H1 (cell line): ENCODE results near the gene LANCL1. TPM values are rescaled to one million over a fixed set of nuclear protein-coding genes. Genes with fewer than 3 reads are reported as not detected.

Experiments used
- ASH2L ChIP-seq: fragments of 200-600, 300-600 bp; sonication (generic); IDR thresholded peaks from one replicate; pipeline ENCODE4 v1.7.1; 2017; ENCODE audit warnings: low read length
- CREB1 ChIP-seq: IDR thresholded peaks from 2 replicates; pipeline ENCODE4 v1.6.1; 2012; ENCODE audit warnings: inconsistent platforms
- FOSL1 ChIP-seq: IDR thresholded peaks from 2 replicates; pipeline ENCODE4 v1.6.1; 2011; ENCODE audit warnings: mild to moderate bottlenecking, low read depth, low read length, moderate library complexity; ENCODE audit not compliant: insufficient read depth
- GABPA ChIP-seq: IDR thresholded peaks from 2 replicates; pipeline ENCODE4 v1.6.1; 2011; ENCODE audit warnings: mild to moderate bottlenecking, low read length, moderate library complexity, borderline replicate concordance; ENCODE audit not compliant: insufficient read depth
- SP2 ChIP-seq: IDR thresholded peaks from 2 replicates; pipeline ENCODE4 v1.6.1; 2012; ENCODE audit warnings: mild to moderate bottlenecking, low read length, inconsistent platforms
- SP4 ChIP-seq: IDR thresholded peaks from 2 replicates; pipeline ENCODE4 v1.6.1; 2012; ENCODE audit warnings: low read length, inconsistent platforms
- TBP ChIP-seq: IDR thresholded peaks from 2 replicates; pipeline ENCODE4 v1.6.1; 2011; ENCODE audit warnings: low read depth, low read length, improper control_type of control experiment
- polyA plus RNA-seq, 7 experiments: library from polyadenylated mRNA; depleted of rRNA in 3 of 7; stranded (reverse) in 5 of 7; unstranded in 2 of 7; fragments of >200 nt in 5 of 7; fragments of 200-250 nt in 2 of 7; gene quantifications; 1 replicate in 5 of 7; 2 replicates in 1 of 7; 4 replicates in 1 of 7; pipeline versions ENCODE4 v1.2.1 to v1.2.3, GENCODE V29; 2011 to 2013; ENCODE audit warnings: missing spikeins in 2 of 7, mixed read lengths in 2 of 7
- total RNA-seq: library from RNA; stranded (reverse); fragmentation: NEBNext Ultra II Directional; extraction: Animal tissue kit (Norgen Biotek cat#: 25700); gene quantifications from 2 replicates; pipeline ENCODE4 v1.2.1, GENCODE V29; 2021
- TF ChIP-seq, protein P1 (sequence below): fragments of 300-600 bp; sonication (generic); IDR thresholded peaks from 2 replicates; pipeline ENCODE4 v1.7.1; 2012; ENCODE audit warnings: low read length, moderate library complexity, mild to moderate bottlenecking, inconsistent platforms; ENCODE audit not compliant: insufficient replicate concordance
- TF ChIP-seq, protein P2 (sequence below): IDR thresholded peaks from 2 replicates; pipeline ENCODE4 v1.6.1; 2012; ENCODE audit warnings: inconsistent platforms
- TF ChIP-seq, protein P3 (sequence below), 3 experiments: IDR thresholded peaks; 1 replicate in 2 of 3; 2 replicates in 1 of 3; pipeline versions ENCODE4 v1.5.1 to v1.6.1; 2011; ENCODE audit warnings: low read length in 3 of 3, mild to moderate bottlenecking in 3 of 3, inconsistent platforms in 2 of 3, low read depth in 1 of 3, moderate library complexity in 1 of 3; ENCODE audit not compliant: insufficient read depth in 1 of 3; ENCODE audit errors: control extremely low read depth in 1 of 3

Gene LANCL1
- total and polyA plus RNA-seq, 2 of the 8 experiments (the other 6 are each of a cell fraction or from before 2014, with no cell fraction given), result 26.2 to 48.7 TPM

GRCh38 chr2:210461401-210461800, 15.2 kb downstream of the LANCL1 start (continued):
- TF ChIP-seq, protein P1, sequence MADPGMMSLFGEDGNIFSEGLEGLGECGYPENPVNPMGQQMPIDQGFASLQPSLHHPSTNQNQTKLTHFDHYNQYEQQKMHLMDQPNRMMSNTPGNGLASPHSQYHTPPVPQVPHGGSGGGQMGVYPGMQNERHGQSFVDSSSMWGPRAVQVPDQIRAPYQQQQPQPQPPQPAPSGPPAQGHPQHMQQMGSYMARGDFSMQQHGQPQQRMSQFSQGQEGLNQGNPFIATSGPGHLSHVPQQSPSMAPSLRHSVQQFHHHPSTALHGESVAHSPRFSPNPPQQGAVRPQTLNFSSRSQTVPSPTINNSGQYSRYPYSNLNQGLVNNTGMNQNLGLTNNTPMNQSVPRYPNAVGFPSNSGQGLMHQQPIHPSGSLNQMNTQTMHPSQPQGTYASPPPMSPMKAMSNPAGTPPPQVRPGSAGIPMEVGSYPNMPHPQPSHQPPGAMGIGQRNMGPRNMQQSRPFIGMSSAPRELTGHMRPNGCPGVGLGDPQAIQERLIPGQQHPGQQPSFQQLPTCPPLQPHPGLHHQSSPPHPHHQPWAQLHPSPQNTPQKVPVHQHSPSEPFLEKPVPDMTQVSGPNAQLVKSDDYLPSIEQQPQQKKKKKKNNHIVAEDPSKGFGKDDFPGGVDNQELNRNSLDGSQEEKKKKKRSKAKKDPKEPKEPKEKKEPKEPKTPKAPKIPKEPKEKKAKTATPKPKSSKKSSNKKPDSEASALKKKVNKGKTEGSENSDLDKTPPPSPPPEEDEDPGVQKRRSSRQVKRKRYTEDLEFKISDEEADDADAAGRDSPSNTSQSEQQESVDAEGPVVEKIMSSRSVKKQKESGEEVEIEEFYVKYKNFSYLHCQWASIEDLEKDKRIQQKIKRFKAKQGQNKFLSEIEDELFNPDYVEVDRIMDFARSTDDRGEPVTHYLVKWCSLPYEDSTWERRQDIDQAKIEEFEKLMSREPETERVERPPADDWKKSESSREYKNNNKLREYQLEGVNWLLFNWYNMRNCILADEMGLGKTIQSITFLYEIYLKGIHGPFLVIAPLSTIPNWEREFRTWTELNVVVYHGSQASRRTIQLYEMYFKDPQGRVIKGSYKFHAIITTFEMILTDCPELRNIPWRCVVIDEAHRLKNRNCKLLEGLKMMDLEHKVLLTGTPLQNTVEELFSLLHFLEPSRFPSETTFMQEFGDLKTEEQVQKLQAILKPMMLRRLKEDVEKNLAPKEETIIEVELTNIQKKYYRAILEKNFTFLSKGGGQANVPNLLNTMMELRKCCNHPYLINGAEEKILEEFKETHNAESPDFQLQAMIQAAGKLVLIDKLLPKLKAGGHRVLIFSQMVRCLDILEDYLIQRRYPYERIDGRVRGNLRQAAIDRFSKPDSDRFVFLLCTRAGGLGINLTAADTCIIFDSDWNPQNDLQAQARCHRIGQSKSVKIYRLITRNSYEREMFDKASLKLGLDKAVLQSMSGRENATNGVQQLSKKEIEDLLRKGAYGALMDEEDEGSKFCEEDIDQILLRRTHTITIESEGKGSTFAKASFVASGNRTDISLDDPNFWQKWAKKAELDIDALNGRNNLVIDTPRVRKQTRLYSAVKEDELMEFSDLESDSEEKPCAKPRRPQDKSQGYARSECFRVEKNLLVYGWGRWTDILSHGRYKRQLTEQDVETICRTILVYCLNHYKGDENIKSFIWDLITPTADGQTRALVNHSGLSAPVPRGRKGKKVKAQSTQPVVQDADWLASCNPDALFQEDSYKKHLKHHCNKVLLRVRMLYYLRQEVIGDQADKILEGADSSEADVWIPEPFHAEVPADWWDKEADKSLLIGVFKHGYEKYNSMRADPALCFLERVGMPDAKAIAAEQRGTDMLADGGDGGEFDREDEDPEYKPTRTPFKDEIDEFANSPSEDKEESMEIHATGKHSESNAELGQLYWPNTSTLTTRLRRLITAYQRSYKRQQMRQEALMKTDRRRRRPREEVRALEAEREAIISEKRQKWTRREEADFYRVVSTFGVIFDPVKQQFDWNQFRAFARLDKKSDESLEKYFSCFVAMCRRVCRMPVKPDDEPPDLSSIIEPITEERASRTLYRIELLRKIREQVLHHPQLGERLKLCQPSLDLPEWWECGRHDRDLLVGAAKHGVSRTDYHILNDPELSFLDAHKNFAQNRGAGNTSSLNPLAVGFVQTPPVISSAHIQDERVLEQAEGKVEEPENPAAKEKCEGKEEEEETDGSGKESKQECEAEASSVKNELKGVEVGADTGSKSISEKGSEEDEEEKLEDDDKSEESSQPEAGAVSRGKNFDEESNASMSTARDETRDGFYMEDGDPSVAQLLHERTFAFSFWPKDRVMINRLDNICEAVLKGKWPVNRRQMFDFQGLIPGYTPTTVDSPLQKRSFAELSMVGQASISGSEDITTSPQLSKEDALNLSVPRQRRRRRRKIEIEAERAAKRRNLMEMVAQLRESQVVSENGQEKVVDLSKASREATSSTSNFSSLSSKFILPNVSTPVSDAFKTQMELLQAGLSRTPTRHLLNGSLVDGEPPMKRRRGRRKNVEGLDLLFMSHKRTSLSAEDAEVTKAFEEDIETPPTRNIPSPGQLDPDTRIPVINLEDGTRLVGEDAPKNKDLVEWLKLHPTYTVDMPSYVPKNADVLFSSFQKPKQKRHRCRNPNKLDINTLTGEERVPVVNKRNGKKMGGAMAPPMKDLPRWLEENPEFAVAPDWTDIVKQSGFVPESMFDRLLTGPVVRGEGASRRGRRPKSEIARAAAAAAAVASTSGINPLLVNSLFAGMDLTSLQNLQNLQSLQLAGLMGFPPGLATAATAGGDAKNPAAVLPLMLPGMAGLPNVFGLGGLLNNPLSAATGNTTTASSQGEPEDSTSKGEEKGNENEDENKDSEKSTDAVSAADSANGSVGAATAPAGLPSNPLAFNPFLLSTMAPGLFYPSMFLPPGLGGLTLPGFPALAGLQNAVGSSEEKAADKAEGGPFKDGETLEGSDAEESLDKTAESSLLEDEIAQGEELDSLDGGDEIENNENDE, result no peak
- no peak for TF ChIP-seq SP4
- no peak for TF ChIP-seq TBP
- no peak for TF ChIP-seq GABPA
- TF ChIP-seq, protein P2, sequence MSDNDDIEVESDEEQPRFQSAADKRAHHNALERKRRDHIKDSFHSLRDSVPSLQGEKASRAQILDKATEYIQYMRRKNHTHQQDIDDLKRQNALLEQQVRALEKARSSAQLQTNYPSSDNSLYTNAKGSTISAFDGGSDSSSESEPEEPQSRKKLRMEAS, result no peak
- no peak for TF ChIP-seq ASH2L
- TF ChIP-seq, protein P3, sequence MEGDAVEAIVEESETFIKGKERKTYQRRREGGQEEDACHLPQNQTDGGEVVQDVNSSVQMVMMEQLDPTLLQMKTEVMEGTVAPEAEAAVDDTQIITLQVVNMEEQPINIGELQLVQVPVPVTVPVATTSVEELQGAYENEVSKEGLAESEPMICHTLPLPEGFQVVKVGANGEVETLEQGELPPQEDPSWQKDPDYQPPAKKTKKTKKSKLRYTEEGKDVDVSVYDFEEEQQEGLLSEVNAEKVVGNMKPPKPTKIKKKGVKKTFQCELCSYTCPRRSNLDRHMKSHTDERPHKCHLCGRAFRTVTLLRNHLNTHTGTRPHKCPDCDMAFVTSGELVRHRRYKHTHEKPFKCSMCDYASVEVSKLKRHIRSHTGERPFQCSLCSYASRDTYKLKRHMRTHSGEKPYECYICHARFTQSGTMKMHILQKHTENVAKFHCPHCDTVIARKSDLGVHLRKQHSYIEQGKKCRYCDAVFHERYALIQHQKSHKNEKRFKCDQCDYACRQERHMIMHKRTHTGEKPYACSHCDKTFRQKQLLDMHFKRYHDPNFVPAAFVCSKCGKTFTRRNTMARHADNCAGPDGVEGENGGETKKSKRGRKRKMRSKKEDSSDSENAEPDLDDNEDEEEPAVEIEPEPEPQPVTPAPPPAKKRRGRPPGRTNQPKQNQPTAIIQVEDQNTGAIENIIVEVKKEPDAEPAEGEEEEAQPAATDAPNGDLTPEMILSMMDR (IDR thresholded peaks at IDR 0.05; ENCODE audit: control extremely low read depth in 1 of 3, insufficient read depth in 1 of 3, low read depth in 1 of 3, low read length in 3 of 3), result no peak
- TF ChIP-seq CREB1, result no peak
- no peak for TF ChIP-seq SP2
- TF ChIP-seq FOSL1, result no peak
